Ishikawa (cell line): ENCODE data around the gene GDPD4.

ENCODE experiments used
- CEBPB ChIP-seq: IDR thresholded peaks from 2 replicates; pipeline ENCODE4 v1.6.1; 2012
- EP300 ChIP-seq: IDR thresholded peaks from 2 replicates; pipeline ENCODE4 v1.6.1; 2012; ENCODE audit warnings: borderline replicate concordance
- MAX ChIP-seq: IDR thresholded peaks from 2 replicates; pipeline ENCODE4 v1.6.1; 2012
- NFIC ChIP-seq: IDR thresholded peaks from 2 replicates; pipeline ENCODE4 v1.6.1; 2012
- RAD21 ChIP-seq: IDR thresholded peaks from 2 replicates; pipeline ENCODE4 v1.6.1; 2012; ENCODE audit warnings: low read depth
- TAF1 ChIP-seq: IDR thresholded peaks from 2 replicates; pipeline ENCODE4 v1.6.1; 2012; ENCODE audit warnings: low read depth, mild to moderate bottlenecking
- TCF12 ChIP-seq: IDR thresholded peaks from 2 replicates; pipeline ENCODE4 v1.6.1; 2012; ENCODE audit warnings: low read depth
- YY1 ChIP-seq: IDR thresholded peaks from 2 replicates; pipeline ENCODE4 v1.6.1; 2012; ENCODE audit warnings: low read depth
- ZBTB7A ChIP-seq: IDR thresholded peaks from 2 replicates; pipeline ENCODE4 v1.6.1; 2012; ENCODE audit warnings: low read depth
- TF ChIP-seq, protein P1 (sequence below): IDR thresholded peaks from 2 replicates; pipeline ENCODE4 v1.6.1; 2012; ENCODE audit warnings: low read depth, mild to moderate bottlenecking

- TF ChIP-seq YY1 (no peak), CEBPB (no peak), NFIC (no peak), ZBTB7A (no peak), TAF1 (no peak), RAD21 (no peak), EP300 (no peak), MAX (no peak), TCF12 (no peak)
- TF ChIP-seq, protein P1, sequence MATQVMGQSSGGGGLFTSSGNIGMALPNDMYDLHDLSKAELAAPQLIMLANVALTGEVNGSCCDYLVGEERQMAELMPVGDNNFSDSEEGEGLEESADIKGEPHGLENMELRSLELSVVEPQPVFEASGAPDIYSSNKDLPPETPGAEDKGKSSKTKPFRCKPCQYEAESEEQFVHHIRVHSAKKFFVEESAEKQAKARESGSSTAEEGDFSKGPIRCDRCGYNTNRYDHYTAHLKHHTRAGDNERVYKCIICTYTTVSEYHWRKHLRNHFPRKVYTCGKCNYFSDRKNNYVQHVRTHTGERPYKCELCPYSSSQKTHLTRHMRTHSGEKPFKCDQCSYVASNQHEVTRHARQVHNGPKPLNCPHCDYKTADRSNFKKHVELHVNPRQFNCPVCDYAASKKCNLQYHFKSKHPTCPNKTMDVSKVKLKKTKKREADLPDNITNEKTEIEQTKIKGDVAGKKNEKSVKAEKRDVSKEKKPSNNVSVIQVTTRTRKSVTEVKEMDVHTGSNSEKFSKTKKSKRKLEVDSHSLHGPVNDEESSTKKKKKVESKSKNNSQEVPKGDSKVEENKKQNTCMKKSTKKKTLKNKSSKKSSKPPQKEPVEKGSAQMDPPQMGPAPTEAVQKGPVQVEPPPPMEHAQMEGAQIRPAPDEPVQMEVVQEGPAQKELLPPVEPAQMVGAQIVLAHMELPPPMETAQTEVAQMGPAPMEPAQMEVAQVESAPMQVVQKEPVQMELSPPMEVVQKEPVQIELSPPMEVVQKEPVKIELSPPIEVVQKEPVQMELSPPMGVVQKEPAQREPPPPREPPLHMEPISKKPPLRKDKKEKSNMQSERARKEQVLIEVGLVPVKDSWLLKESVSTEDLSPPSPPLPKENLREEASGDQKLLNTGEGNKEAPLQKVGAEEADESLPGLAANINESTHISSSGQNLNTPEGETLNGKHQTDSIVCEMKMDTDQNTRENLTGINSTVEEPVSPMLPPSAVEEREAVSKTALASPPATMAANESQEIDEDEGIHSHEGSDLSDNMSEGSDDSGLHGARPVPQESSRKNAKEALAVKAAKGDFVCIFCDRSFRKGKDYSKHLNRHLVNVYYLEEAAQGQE: no peak
Measured at GRCh38 chr11:77180346-77180745, 121.1 kb downstream of the GDPD4 start.
